VCaP (cell line): ENCODE data around the gene CR1.
"Not testable (repeated sequence)": the region's sequence is repeated elsewhere in the genome, so short reads cannot be mapped to it uniquely, and the experiment has no call there.

Experiments used
- H3K27ac ChIP-seq: fragments of 450-650 bp; 2 replicates; pipeline ENCODE4 v1.5.1; 2017
- CTCF ChIP-seq: fragments of 450-650 bp; conservative IDR thresholded peaks from 2 replicates; pipeline ENCODE4 v1.5.1; 2017; ENCODE audit warnings: mild to moderate bottlenecking, moderate library complexity

The CR1 gene

GRCh38 chr1:207659545-207660153, 163.7 kb downstream of the CR1 start:
- TF ChIP-seq CTCF = no peak
- H3K27ac ChIP-seq = no peak overlapping the region

GRCh38 chr1:207661420-207661819, 165.5 kb downstream of the CR1 start:
- not testable (repeated sequence) for H3K27ac ChIP-seq

GRCh38 chr1:207666342-207666741, 170.4 kb downstream of the CR1 start:
- TF ChIP-seq CTCF = no peak
- no peak overlapping the region for H3K27ac ChIP-seq

- H3K27ac ChIP-seq = no peak overlapping the region
- no peak for TF ChIP-seq CTCF
Observed at GRCh38 chr1:207669528-207670009, 173.6 kb downstream of the CR1 start.

GRCh38 chr1:207670192-207670591, 174.2 kb downstream of the CR1 start:
- no peak overlapping the region for H3K27ac ChIP-seq
- TF ChIP-seq CTCF = no peak

GRCh38 chr1:207670997-207671396, 175.0 kb downstream of the CR1 start:
- no peak for TF ChIP-seq CTCF
- H3K27ac ChIP-seq = no peak overlapping the region

- H3K27ac ChIP-seq = no peak overlapping the region
- peak; percentile 83 for TF ChIP-seq CTCF
Observed at GRCh38 chr1:207672522-207673130, 176.7 kb downstream of the CR1 start.

- no peak for TF ChIP-seq CTCF
- no peak overlapping the region for H3K27ac ChIP-seq
Observed at GRCh38 chr1:207673399-207673798, 177.4 kb downstream of the CR1 start.
